Activated CD4-positive, alpha-beta T cell treated with anti-CD3 and anti-CD28 coated beads, Interleukin-2, amount 50 U/mL, for 1 hour (primary cell): ENCODE results near the gene FGF12.

Experiments used
- DNase-seq: peaks from one replicate; pipeline ENCODE4 v3.0.0-alpha.2; 2020

The FGF12 gene

DNA sequence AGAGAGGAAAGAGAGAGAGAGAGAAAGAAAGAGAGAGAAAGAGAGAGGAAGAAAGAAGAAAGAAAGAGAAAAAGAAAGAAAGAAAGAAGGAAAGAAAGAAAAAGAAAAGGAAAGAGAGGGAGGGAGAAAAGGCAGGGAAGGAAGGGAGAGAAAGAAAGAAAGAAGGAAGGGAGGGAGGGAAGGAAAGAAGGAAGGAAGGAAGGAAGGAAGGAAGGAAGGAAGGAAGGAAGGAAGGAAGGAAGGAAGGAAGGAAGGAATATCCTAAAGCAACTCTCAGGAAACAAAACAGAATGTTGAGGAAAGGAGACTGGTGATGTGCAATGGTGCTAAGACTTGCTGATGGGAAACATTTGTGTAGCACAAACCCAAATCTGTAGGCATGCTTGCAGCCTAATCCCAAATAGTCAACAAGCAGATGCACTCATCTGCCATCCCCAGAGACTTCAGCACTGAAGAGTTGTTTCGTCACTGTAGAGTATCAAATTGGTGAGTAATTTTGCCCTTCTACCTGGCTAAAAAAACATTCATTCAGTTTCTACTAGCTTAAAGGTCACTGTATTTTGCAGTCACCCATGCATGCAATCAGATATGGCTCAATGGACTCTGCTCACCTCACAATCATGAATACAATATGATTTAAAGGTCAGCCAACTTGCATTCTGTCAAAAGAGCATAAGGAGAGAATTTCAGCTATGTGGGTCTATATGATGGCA lies 480.3 kb downstream of the FGF12 start:
- DNase-seq = no peak

- no peak for DNase-seq
These were observed 482.8 kb downstream of the FGF12 start for GRCh38 chr3:192244591-192244990.

- no peak for DNase-seq
These were observed 487.4 kb downstream of the FGF12 start for GRCh38 chr3:192239956-192240355.

- DNase-seq = no peak
These were observed 489.2 kb downstream of the FGF12 start for GRCh38 chr3:192237992-192238608.

DNA sequence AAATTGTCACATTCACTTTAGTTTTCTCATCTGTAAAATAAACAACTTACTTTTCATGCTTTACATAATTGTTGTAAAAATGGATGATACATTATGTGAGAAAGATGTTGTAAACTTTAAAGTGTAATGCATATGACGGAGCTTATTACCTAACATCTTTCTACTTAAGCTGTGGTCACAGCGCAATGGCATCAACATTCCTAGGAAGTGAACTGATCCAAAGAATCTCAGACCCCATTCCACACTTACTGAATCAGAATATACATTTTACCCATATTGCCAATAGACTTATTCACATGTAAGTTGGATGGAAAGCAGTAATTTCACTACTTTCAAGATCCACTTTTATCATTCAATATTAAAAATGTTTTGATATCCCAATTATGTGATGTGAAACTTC lies 497.5 kb downstream of the FGF12 start:
- no peak for DNase-seq

DNA sequence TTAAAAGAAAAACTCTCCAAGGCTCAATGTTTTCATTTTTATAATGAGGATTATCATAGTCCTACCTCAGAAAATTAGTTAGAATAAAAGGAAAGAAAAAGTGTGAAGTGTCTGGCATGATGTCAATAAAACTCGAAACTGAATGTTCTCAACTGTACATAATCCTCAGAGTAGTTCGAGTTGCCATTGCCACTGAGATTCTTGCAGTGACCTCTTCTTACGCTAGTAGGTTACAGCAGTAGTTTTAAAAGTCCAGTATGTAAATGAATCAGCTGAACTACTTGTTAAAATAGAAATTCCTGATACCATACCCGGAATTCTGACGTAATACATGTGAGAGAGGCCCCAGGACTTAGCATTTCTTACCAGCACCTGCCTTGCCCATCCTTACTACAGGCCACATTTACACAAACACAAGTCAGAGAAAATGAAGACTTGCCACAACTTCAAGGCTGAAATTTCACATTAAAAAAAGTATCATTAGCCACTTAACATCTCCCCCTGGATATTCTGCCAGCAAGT lies 502.6 kb downstream of the FGF12 start:
- DNase-seq = no peak

DNA sequence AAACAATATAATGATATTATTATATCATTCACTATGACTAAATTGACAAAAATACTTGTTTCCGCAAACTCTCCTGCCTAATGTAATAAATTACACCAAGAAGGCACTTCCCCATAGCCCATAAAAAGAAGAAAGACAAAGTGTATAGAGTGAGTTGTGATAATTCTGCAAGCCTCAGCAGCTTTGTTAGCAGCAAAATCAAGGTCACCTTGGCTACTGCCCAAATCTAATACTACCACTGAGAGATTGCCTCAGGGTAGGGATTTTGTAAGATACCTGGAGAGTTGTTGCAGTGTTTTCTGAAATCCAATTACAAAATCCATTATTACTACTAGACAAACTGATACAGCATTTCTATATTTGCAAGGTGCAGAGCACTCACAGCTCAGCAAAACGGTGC lies 503.5 kb downstream of the FGF12 start:
- no peak for DNase-seq

DNA sequence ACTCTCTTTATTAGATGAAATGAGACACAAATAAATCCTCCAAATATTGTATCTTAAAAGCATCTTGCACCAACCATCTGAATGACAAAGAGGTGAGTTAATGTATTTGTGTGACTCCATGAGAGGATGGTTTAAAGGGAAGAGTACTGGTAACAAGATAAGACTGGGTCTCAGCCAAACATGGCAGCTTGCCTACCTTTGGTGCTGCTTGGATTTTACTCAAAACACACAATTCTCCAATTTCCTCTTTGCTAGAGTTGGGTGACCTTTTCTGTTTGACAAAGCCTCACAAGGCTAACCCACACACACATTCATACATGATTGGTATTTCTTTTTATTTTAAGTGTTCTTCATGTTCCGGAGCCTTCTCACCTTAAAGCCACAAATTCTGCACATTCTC lies 506.4 kb downstream of the FGF12 start:
- no peak for DNase-seq

GRCh38 chr3:192219926-192220325 lies 507.4 kb downstream of the FGF12 start:
- DNase-seq = no peak

DNA sequence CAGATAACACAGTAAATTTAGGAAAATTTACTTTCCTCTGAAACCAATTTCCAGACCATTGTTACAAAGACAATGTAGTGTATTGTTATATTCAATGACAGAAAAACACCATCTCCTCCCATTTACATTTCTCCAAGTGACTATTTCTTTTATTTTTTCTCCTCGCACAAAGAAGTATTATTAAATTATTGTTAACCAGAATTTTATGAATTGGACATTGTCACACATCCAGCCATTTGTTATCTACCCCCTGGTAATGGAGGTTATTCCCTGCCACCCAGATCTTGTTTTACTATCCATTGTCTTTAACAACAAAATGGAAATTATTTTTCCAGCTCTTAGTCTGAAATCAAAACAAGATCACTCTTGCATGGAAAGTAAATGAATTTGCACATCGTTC lies 511.3 kb downstream of the FGF12 start:
- no peak for DNase-seq

DNA sequence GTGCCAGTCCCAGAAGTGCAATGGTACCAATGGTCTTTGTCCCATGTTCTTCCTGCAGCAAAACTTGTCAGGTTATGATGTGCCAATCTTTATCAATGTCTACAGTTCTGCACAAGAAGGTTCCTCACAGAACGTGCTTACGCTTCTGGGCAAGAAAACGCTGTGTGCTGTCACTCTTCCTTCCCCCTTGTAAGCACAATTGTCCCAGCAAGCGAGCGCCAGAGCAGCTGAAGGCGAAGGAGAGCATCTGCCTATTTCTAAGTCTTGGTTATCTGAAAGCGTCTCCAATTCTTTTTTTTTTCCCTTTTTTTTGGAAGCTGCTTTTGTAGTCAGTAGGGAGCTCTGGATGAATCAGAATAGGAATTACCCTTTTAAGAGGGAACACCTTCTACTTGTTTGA lies 514.4 kb downstream of the FGF12 start:
- DNase-seq = no peak

DNA sequence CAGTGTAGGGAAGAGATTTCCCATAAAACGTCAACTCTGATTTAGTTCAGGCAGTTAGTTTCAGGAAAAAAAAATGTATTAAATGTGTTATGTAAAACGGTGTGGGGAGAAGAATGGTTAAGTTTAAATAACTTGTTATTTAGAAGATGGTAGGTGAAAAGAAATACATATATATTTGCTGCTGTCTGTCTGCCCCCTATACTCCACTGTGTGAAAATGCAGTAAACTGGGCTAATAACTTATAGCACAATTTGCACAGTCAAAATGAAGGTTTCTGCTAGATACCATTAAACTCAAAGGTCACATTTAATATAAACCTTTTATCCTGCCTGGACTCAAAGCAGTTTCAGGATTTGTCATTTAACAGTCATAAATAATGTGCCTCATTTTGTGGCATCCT lies 515.0 kb downstream of the FGF12 start:
- no peak for DNase-seq

GRCh38 chr3:192207651-192208050 lies 519.7 kb downstream of the FGF12 start:
- no peak for DNase-seq

DNA sequence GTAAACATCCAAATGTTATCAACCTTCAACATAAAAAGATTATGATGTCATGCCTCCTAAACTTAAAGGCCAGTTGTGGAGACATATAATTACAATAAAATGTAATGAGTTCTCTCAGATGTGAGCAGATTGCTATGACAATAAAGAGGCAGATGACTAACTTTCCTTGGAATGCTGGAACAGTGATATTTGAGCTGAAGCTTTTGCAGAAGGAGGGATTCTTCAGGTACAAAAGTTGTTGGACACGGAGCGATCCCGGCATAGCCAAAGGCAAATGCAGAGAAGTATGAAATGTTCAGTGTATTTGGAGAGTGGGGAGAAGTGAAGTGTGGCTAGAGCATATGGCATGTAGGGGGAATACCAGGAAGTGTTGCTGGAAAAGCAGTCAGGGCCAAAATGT lies 520.1 kb downstream of the FGF12 start:
- no peak for DNase-seq

GRCh38 chr3:192194085-192194484 lies 533.3 kb downstream of the FGF12 start:
- DNase-seq = no peak

GRCh38 chr3:192188218-192188835 lies 539.0 kb downstream of the FGF12 start:
- DNase-seq = peak; percentile 5

GRCh38 chr3:192187485-192188051 lies 539.8 kb downstream of the FGF12 start:
- DNase-seq = no peak

GRCh38 chr3:192186498-192186897 lies 540.8 kb downstream of the FGF12 start:
- DNase-seq = no peak

GRCh38 chr3:192186045-192186444 lies 541.3 kb downstream of the FGF12 start:
- no peak for DNase-seq

- no peak for DNase-seq
These were observed 544.2 kb downstream of the FGF12 start for GRCh38 chr3:192183109-192183508.

GRCh38 chr3:192181151-192181550 lies 546.2 kb downstream of the FGF12 start:
- no peak for DNase-seq

- DNase-seq = no peak
These were observed 550.0 kb downstream of the FGF12 start for GRCh38 chr3:192177383-192177782.

GRCh38 chr3:192174283-192174682 lies 553.1 kb downstream of the FGF12 start:
- DNase-seq = no peak

DNA sequence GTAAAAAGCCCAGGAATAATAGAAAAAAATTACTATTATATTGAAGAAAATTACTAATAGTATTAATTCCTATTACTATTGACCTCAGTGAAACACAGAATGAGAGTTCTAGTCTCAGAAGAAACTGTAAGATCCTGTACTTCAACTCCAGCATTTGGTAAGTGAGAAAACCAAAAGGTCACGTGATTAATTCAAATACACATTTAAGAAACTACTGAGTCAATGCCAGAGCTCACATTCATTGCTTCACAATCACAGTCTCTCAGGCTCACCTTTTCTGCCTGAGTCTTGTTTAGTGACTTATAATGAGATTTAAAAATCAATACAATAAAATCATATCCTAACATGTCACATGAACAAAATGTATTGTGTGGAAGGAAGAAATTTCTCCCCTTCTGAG lies 556.1 kb downstream of the FGF12 start:
- DNase-seq = no peak
